ENCODE data around the gene RADIL.

Gene RADIL

DNA sequence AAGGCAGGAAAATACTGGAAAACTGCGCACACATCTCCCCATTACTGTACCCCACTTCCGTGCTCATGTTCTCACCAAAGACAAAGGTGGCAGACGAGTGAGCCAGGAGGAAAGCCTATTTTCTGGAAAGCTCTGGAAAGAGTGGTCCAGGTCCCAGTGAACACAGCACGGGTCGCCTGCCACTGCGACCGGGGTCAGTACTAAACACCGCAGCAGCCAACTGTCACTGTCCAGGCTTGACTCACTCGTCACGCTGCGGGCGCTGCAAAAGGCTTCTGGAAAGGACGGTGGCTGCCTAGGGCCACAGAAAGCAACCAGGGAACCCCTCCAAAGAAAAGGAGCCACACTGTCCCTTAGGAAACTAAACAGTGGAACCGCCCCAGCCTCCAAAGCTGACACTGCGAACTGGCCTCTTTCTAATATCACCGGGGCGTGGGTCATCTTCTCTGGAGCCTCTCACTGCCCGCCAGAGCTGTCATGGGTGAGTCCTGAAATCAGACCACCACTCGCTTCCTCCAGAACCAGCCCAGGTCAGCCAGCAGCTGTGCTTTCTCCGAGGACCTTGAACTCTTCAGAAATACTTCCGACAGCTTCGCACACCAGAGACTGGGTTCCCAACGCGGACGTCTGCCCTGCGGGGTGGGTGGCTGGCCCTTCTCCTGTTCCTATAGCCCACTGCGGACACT lies 4.0 kb downstream of the RADIL start (continued):
- no peak for TF ChIP-seq PRDM1 (tag by site-specific recombination; IDR thresholded peaks at IDR 0.05)
- no peak for TF ChIP-seq INSM2 (tag by site-specific recombination; IDR thresholded peaks at IDR 0.05)
- no peak for TF ChIP-seq ZBTB11 (tag by site-specific recombination; conservative IDR thresholded peaks at IDR 0.05; ENCODE audit: low read depth)
- no peak for TF ChIP-seq ZNF561 (tag by site-specific recombination; IDR thresholded peaks at IDR 0.05; ENCODE audit: borderline replicate concordance)
- TF ChIP-seq ZNF521 (tag by site-specific recombination; IDR thresholded peaks at IDR 0.05): no peak
- no peak for TF ChIP-seq KLF1 (tag by site-specific recombination; IDR thresholded peaks at IDR 0.05)
- no peak for TF ChIP-seq ZNF132 (tag by site-specific recombination; IDR thresholded peaks at IDR 0.05; ENCODE audit: borderline replicate concordance)

DNA sequence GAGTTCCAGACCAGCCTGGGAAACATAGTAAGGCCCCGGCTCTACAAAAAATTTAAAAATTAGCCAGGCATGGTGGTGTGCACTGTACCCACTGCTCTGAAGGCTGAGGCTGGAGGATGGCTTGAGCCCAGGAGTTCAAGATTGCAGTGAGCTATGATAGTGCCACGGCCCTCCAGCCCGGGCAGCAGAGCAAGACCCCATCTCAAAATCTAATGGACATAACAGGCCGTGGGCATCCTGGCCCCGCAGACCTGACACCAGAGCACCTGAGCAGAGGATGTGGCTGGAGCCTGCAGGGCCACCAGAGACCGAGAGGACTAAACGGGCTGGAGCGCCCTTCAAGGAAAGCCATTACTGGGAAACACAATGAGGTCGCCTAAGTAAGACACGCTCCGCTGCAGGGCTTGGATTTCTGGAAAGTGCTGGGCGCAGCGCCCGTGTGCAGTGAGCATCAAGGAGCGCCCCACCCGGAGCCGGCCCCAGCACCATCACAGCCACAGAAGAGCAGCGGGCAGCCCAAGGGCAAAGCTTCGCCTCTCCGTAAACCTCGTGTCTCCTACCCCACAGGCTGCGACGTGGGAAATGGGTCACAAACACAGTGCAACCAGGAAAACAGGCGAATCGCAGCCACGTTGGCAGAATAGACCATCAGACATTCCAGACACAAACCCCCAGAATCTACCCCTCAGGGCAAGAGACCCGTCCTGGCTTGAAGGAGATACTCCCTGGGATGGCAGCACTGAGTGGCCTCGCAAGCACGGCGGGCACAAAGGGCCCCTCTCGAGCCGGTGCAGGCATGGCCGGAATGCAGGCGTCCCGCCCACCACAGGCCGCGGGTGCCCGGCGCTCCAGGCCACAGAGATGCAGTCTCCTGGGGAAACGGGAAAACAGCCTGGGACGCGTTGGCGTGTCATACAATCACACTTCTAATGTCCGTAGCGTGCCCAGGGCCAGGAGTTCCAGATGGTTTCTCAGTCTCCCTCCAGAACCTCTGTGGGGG lies 4.9 kb downstream of the RADIL start:
- H3K4me1 ChIP-seq (ENCODE audit: control insufficient read depth, insufficient read depth, low read length): no peaks in the 10 kb centered on the region
- H3K9me3 ChIP-seq (ENCODE audit: control insufficient read depth, insufficient read depth, low read depth, low read length): no peaks in the 10 kb centered on the region
- H3K36me3 ChIP-seq (ENCODE audit: control insufficient read depth in 2 of 2, insufficient read depth in 1 of 2, low read length in 2 of 2): peaks cover 0 to 10% of the 10 kb centered on the region in 2 experiments; a peak in 2 of 3 replicates
- H3K27ac ChIP-seq (ENCODE audit: extremely low read depth, low read depth, low read length): no peak overlapping the region
- POLR2A ChIA-PET: no interaction called here
- CTCF ChIA-PET: interaction anchor here (0.6 to 0.7 kb wide), 2 partner anchors 15 to 979 kb away, joined by 3 to 5 read pairs; no protein-coding TSS in a partner anchor
- H3K4me3 ChIP-seq (ENCODE audit: low read depth, low read length): no peak overlapping the region
- TF ChIP-seq ZNF221 (tag by site-specific recombination; IDR thresholded peaks at IDR 0.05; ENCODE audit: borderline replicate concordance): no peak
- no peak for TF ChIP-seq ZNF132 (tag by site-specific recombination; IDR thresholded peaks at IDR 0.05; ENCODE audit: borderline replicate concordance)
- TF ChIP-seq MZF1 (tag by site-specific recombination; IDR thresholded peaks at IDR 0.05; ENCODE audit: borderline replicate concordance): no peak
- no peak for TF ChIP-seq BCL11A (tag by site-specific recombination; IDR thresholded peaks at IDR 0.05; ENCODE audit: low read depth)
- TF ChIP-seq ZNF624 (tag by site-specific recombination; IDR thresholded peaks at IDR 0.05): no peak
- TF ChIP-seq KLF1 (tag by site-specific recombination; IDR thresholded peaks at IDR 0.05): no peak
- TF ChIP-seq KLF9 (tag by site-specific recombination; IDR thresholded peaks at IDR 0.05; ENCODE audit: low read depth): no peak
- TF ChIP-seq, protein P1, sequence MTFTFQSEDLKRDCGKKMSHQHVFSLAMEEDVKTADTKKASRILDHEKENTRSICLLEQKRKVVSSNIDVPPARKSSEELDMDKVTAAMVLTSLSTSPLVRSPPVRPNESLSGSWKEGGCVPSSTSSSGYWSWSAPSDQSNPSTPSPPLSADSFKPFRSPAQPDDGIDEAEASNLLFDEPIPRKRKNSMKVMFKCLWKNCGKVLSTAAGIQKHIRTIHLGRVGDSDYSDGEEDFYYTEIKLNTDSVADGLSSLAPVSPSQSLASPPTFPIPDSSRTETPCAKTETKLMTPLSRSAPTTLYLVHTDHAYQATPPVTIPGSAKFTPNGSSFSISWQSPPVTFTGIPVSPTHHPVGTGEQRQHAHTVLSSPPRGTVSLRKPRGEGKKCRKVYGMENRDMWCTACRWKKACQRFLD (tag by site-specific recombination; IDR thresholded peaks at IDR 0.05): no peak
- no peak for TF ChIP-seq BCL11B (tag by site-specific recombination; IDR thresholded peaks at IDR 0.05; ENCODE audit: low read depth)

- CTCF ChIA-PET: no interaction called here
- Histone ChIP-seq H3K27ac (ENCODE audit: extremely low read depth, low read depth, low read length) (no peak overlapping the region), H3K4me3 (ENCODE audit: low read depth, low read length) (no peak overlapping the region), H3K9me3 (ENCODE audit: control insufficient read depth, insufficient read depth, low read depth, low read length) (no peaks in the 10 kb centered on the region), H3K4me1 (ENCODE audit: control insufficient read depth, insufficient read depth, low read length) (no peaks in the 10 kb centered on the region), H3K36me3 (ENCODE audit: control insufficient read depth in 2 of 2, insufficient read depth in 1 of 2, low read length in 2 of 2) (peaks cover 0 to 10% of the 10 kb centered on the region in 2 experiments; a peak in 2 of 3 replicates)
- POLR2A ChIA-PET: no interaction called here
- TF ChIP-seq, protein P1 (tag by site-specific recombination; IDR thresholded peaks at IDR 0.05): no peak
- no peak for TF ChIP-seq ZNF747 (tag by site-specific recombination; IDR thresholded peaks at IDR 0.05)
- no peak for TF ChIP-seq IKZF3 (tag by site-specific recombination; IDR thresholded peaks at IDR 0.05)
- TF ChIP-seq ZSCAN5A (tag by site-specific recombination; IDR thresholded peaks at IDR 0.05): no peak
- TF ChIP-seq ZNF433 (tag by site-specific recombination; IDR thresholded peaks at IDR 0.05; ENCODE audit: low read depth): no peak
- TF ChIP-seq ZFP3 (tag by site-specific recombination; IDR thresholded peaks at IDR 0.05; ENCODE audit: low read depth): no peak
- no peak for TF ChIP-seq ZNF560 (tag by site-specific recombination; IDR thresholded peaks at IDR 0.05; ENCODE audit: borderline replicate concordance)
Observed at GRCh38 chr7:4876586-4876985, 6.9 kb downstream of the RADIL start.
